H1 (cell line): ENCODE data around the gene NSFL1C. TPM values are rescaled to one million over a fixed set of nuclear protein-coding genes. Genes with fewer than 3 reads are reported as not detected.

Source experiments
- CTCF ChIA-PET: fragments of 300-600 bp; sonication (Branson Sonifier 250); formaldehyde crosslinking; loops from one replicate; lab custom pipeline; 2021; ENCODE audit not compliant: partially characterized antibody; lab: Charles Lee
- POLR2A ChIA-PET: fragments of 300-600 bp; sonication (Branson Sonifier 250); formaldehyde crosslinking; loops from one replicate; lab custom pipeline; 2021; ENCODE audit warnings: inconsistent platforms; ENCODE audit not compliant: partially characterized antibody; lab: Charles Lee
- DNase-seq, 2 experiments: peaks; one replicate each; pipeline versions ENCODE4 v3.0.0 to v3.0.0-alpha.2; 2010 to 2022; ENCODE audit warnings: low spot score in 2 of 2, low read depth in 1 of 2, mixed read lengths in 1 of 2
- FAIRE-seq: peaks from 2 replicates; lab custom pipeline; 2011; peaks lifted over from hg19 to GRCh38; lab: Jason Lieb, UNC
- H2AFZ ChIP-seq: 2 replicates; pipeline ENCODE4 v1.8.1; 2012; ENCODE audit warnings: low read length, inconsistent platforms
- H2AK5ac ChIP-seq: 2 replicates; pipeline ENCODE4 v1.6.1; 2013; ENCODE audit warnings: low read depth, low read length
- H2BK120ac ChIP-seq: replicated peaks from 2 replicates; pipeline ENCODE3; 2013; ENCODE audit warnings: low read depth, low read length, inconsistent platforms
- H2BK12ac ChIP-seq: 2 replicates; pipeline ENCODE4 v1.6.1; 2013; ENCODE audit warnings: low read depth, low read length
- H2BK15ac ChIP-seq: 2 replicates; pipeline ENCODE4 v1.6.1; 2013; ENCODE audit warnings: low read length
- H2BK20ac ChIP-seq: 2 replicates; pipeline ENCODE4 v1.6.1; 2013; ENCODE audit warnings: low read length
- H2BK5ac ChIP-seq: 2 replicates; pipeline ENCODE4 v1.6.1; 2013; ENCODE audit warnings: low read depth, low read length
- H3K14ac ChIP-seq: 2 replicates; pipeline ENCODE4 v1.6.1; 2013; ENCODE audit warnings: inconsistent platforms; ENCODE audit not compliant: insufficient read length
- H3K18ac ChIP-seq: 2 replicates; pipeline ENCODE4 v1.6.1; 2013; ENCODE audit warnings: low read length; ENCODE audit errors: extremely low read depth
- H3K23ac ChIP-seq: 2 replicates; pipeline ENCODE4 v1.6.1; 2013; ENCODE audit warnings: inconsistent platforms; ENCODE audit not compliant: insufficient read length
- H3K23me2 ChIP-seq: 2 replicates; pipeline ENCODE4 v1.6.1; 2013; ENCODE audit warnings: low read depth, low read length
- H3K27ac ChIP-seq: 2 replicates; pipeline ENCODE4 v1.6.1; 2011; ENCODE audit warnings: low read depth, low read length, inconsistent platforms
- H3K27me3 ChIP-seq, 4 experiments: replicated peaks in 1 of 4; 1 replicate in 1 of 4; 2 replicates in 3 of 4; pipeline versions ENCODE4 v1.6.1 to v1.8.1; 2011 to 2013; ENCODE audit warnings: low read length in 3 of 4, mild to moderate bottlenecking in 3 of 4, inconsistent platforms in 2 of 4, mixed read lengths in 2 of 4, moderate library complexity in 1 of 4; ENCODE audit not compliant: control insufficient read depth in 3 of 4, insufficient read depth in 3 of 4; ENCODE audit errors: extremely low read depth in 1 of 4
- H3K36me3 ChIP-seq, 4 experiments: 2 replicates each; pipeline versions ENCODE4 v1.6.1 to v1.8.1; 2011 to 2013; ENCODE audit warnings: mild to moderate bottlenecking in 4 of 4, low read length in 3 of 4, moderate library complexity in 2 of 4, control low read depth in 1 of 4, inconsistent platforms in 1 of 4; ENCODE audit not compliant: insufficient read depth in 4 of 4, control insufficient read depth in 2 of 4
- H3K4ac ChIP-seq: replicated peaks from 2 replicates; pipeline ENCODE3; 2013; ENCODE audit warnings: low read length, low read depth, mixed read lengths, inconsistent platforms; ENCODE audit not compliant: insufficient read length
- H3K4me1 ChIP-seq, 4 experiments: replicated peaks in 1 of 4; 1 replicate in 1 of 4; 2 replicates in 3 of 4; pipeline versions ENCODE4 v1.6.1 to v1.8.1; 2011 to 2013; ENCODE audit warnings: low read length in 3 of 4, inconsistent platforms in 2 of 4, mixed read lengths in 1 of 4; ENCODE audit not compliant: insufficient read depth in 4 of 4, control insufficient read depth in 3 of 4
- H3K4me2 ChIP-seq, 2 experiments: 2 replicates each; pipeline versions ENCODE4 v1.6.1 to v1.8.1; 2011 to 2013; ENCODE audit warnings: low read depth in 2 of 2, low read length in 2 of 2, control low read depth in 1 of 2, inconsistent platforms in 1 of 2, mild to moderate bottlenecking in 1 of 2; ENCODE audit not compliant: insufficient read depth in 1 of 2
- H3K4me3 ChIP-seq, 4 experiments: fragments of 200-600, 300-600 bp in 1 of 4; sonication (generic), shearing (Covaris generic), sonication (Bioruptor Twin) in 1 of 4; 2 replicates each; pipeline versions ENCODE4 v1.5.1 to v1.8.1; 2011 to 2016; ENCODE audit warnings: low read length in 4 of 4, low read depth in 3 of 4, control low read depth in 2 of 4, inconsistent platforms in 2 of 4, mild to moderate bottlenecking in 2 of 4, mixed read lengths in 1 of 4, moderate library complexity in 1 of 4; ENCODE audit not compliant: insufficient read depth in 2 of 4; ENCODE audit errors: extremely low read depth in 1 of 4
- H3K56ac ChIP-seq: replicated peaks from 2 replicates; pipeline ENCODE3; 2013; ENCODE audit warnings: low read depth, mild to moderate bottlenecking, mixed read lengths, low read length, inconsistent platforms; ENCODE audit not compliant: insufficient read length
- H3K79me1 ChIP-seq: 2 replicates; pipeline ENCODE4 v1.6.1; 2013; ENCODE audit warnings: low read depth, low read length, control low read depth
- H3K79me2 ChIP-seq, 2 experiments: 2 replicates each; pipeline versions ENCODE4 v1.6.1 to v1.8.1; 2012 to 2013; ENCODE audit warnings: low read length in 2 of 2, mild to moderate bottlenecking in 2 of 2, inconsistent platforms in 1 of 2; ENCODE audit not compliant: insufficient read depth in 2 of 2, control insufficient read depth in 1 of 2
- H3K9ac ChIP-seq, 4 experiments: replicated peaks in 1 of 4; 1 replicate in 1 of 4; 2 replicates in 3 of 4; pipeline versions ENCODE4 v1.6.1 to v1.8.1; 2011 to 2013; ENCODE audit warnings: low read depth in 3 of 4, low read length in 3 of 4, control low read depth in 2 of 4, mild to moderate bottlenecking in 2 of 4, moderate library complexity in 2 of 4, inconsistent platforms in 1 of 4; ENCODE audit errors: extremely low read depth in 1 of 4
- H3K9me3 ChIP-seq, 2 experiments: 2 replicates each; pipeline versions ENCODE4 v1.6.1 to v1.8.1; 2012 to 2013; ENCODE audit warnings: mild to moderate bottlenecking in 2 of 2, moderate library complexity in 2 of 2, control low read depth in 1 of 2, inconsistent platforms in 1 of 2, low read depth in 1 of 2, low read length in 1 of 2, mixed read lengths in 1 of 2; ENCODE audit not compliant: insufficient read depth in 2 of 2
- H4K20me1 ChIP-seq, 2 experiments: replicated peaks in 1 of 2; 2 replicates each; pipeline versions ENCODE3 to v1.8.1; 2011 to 2013; ENCODE audit warnings: inconsistent platforms in 2 of 2, low read length in 2 of 2, mild to moderate bottlenecking in 1 of 2; ENCODE audit not compliant: insufficient read depth in 2 of 2, control insufficient read depth in 1 of 2
- H4K5ac ChIP-seq: 2 replicates; pipeline ENCODE4 v1.6.1; 2013; ENCODE audit warnings: low read length, low read depth, mixed read lengths, inconsistent platforms; ENCODE audit not compliant: insufficient read length
- H4K8ac ChIP-seq: 2 replicates; pipeline ENCODE4 v1.8.0; 2013; ENCODE audit warnings: mild to moderate bottlenecking, moderate library complexity, low read length, inconsistent platforms; ENCODE audit not compliant: insufficient read depth; ENCODE audit errors: extremely low read depth
- H4K91ac ChIP-seq: replicated peaks from 2 replicates; pipeline ENCODE3; 2013; ENCODE audit warnings: low read length, mixed read lengths, inconsistent platforms; ENCODE audit not compliant: insufficient read length
- BRCA1 ChIP-seq: IDR thresholded peaks from 2 replicates; pipeline ENCODE4 v1.6.1; 2012; ENCODE audit warnings: low read depth, low read length, improper control_type of control experiment
- GABPA ChIP-seq: IDR thresholded peaks from 2 replicates; pipeline ENCODE4 v1.6.1; 2011; ENCODE audit warnings: mild to moderate bottlenecking, low read length, moderate library complexity, borderline replicate concordance; ENCODE audit not compliant: insufficient read depth
- JUN ChIP-seq: IDR thresholded peaks from 2 replicates; pipeline ENCODE4 v1.6.1; 2011; ENCODE audit warnings: low read depth, mild to moderate bottlenecking, improper control_type of control experiment, low read length
- RFX5 ChIP-seq: IDR thresholded peaks from 2 replicates; pipeline ENCODE4 v1.6.1; 2011; ENCODE audit warnings: low read depth, low read length, improper control_type of control experiment, borderline replicate concordance
- TBP ChIP-seq: IDR thresholded peaks from 2 replicates; pipeline ENCODE4 v1.6.1; 2011; ENCODE audit warnings: low read depth, low read length, improper control_type of control experiment
- TCF12 ChIP-seq: IDR thresholded peaks from 2 replicates; pipeline ENCODE4 v1.6.1; 2011; ENCODE audit warnings: low read depth, mild to moderate bottlenecking, low read length
- ZNF274 ChIP-seq: IDR thresholded peaks from 2 replicates; pipeline ENCODE4 v1.7.0; 2012; ENCODE audit warnings: low read length, borderline replicate concordance; ENCODE audit errors: extremely low read depth
- WGBS, 2 experiments: shearing (Covaris generic) in 1 of 2; methylation state at CpG; one replicate each; pipeline versions ENCODE4 v1.1.6 to v1.1.7; 2013 to 2015; ENCODE audit warnings: low lambda C conversion rate in 2 of 2, mixed read lengths in 2 of 2, inconsistent platforms in 1 of 2, low coverage in 1 of 2, missing lambda C conversion rate in 1 of 2; ENCODE audit not compliant: insufficient replicate concordance in 2 of 2, insufficient coverage in 1 of 2, insufficient read length in 1 of 2; ENCODE audit errors: extremely low coverage in 1 of 2, missing lambda C conversion rate in 1 of 2; 5-methylcytosine and 5-hydroxymethylcytosine counted together
- polyA plus RNA-seq, 7 experiments: library from polyadenylated mRNA; depleted of rRNA in 3 of 7; stranded (reverse) in 5 of 7; unstranded in 2 of 7; fragments of >200 nt in 5 of 7; fragments of 200-250 nt in 2 of 7; gene quantifications; 1 replicate in 5 of 7; 2 replicates in 1 of 7; 4 replicates in 1 of 7; pipeline versions ENCODE4 v1.2.1 to v1.2.3, GENCODE V29; 2011 to 2013; ENCODE audit warnings: missing spikeins in 2 of 7, mixed read lengths in 2 of 7
- total RNA-seq: library from RNA; stranded (reverse); fragmentation: NEBNext Ultra II Directional; extraction: Animal tissue kit (Norgen Biotek cat#: 25700); gene quantifications from 2 replicates; pipeline ENCODE4 v1.2.1, GENCODE V29; 2021
- TF ChIP-seq, protein P1 (sequence below): IDR thresholded peaks from 2 replicates; pipeline ENCODE4 v1.6.1; 2012; ENCODE audit warnings: low read length, inconsistent platforms
- TF ChIP-seq, protein P2 (sequence below): IDR thresholded peaks from 2 replicates; pipeline ENCODE4 v1.6.1; 2011; ENCODE audit warnings: low read depth, mild to moderate bottlenecking, low read length; ENCODE audit not compliant: insufficient read depth

The NSFL1C gene
- total and polyA plus RNA-seq, 2 of the 8 experiments (the other 6 are each of a cell fraction or from before 2014, with no cell fraction given): 21.6 to 98.0 TPM

- no peak overlapping the region for H3K4ac ChIP-seq
- TF ChIP-seq BRCA1 (no peak), JUN (no peak), ZNF274 (no peak), RFX5 (no peak), TCF12 (no peak), GABPA (no peak), TBP (no peak)
- TF ChIP-seq, protein P1, sequence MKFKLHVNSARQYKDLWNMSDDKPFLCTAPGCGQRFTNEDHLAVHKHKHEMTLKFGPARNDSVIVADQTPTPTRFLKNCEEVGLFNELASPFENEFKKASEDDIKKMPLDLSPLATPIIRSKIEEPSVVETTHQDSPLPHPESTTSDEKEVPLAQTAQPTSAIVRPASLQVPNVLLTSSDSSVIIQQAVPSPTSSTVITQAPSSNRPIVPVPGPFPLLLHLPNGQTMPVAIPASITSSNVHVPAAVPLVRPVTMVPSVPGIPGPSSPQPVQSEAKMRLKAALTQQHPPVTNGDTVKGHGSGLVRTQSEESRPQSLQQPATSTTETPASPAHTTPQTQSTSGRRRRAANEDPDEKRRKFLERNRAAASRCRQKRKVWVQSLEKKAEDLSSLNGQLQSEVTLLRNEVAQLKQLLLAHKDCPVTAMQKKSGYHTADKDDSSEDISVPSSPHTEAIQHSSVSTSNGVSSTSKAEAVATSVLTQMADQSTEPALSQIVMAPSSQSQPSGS: no peak
- TF ChIP-seq, protein P2, sequence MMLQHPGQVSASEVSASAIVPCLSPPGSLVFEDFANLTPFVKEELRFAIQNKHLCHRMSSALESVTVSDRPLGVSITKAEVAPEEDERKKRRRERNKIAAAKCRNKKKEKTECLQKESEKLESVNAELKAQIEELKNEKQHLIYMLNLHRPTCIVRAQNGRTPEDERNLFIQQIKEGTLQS: no peak
These were observed 31.9 kb downstream of the NSFL1C start for GRCh38 chr20:1434571-1435336.

More at GRCh38 chr20:1434571-1435336, 31.9 kb downstream of the NSFL1C start:
- H2BK5ac ChIP-seq: no peak overlapping the region
- H3K4me3 ChIP-seq: no peak overlapping the region
- H3K9ac ChIP-seq: no peak overlapping the region
- H3K18ac ChIP-seq: no peak overlapping the region
- no peak overlapping the region for H3K23ac ChIP-seq
- H4K5ac ChIP-seq: no peak overlapping the region
- H4K91ac ChIP-seq: no peak overlapping the region
- no peak overlapping the region for H3K56ac ChIP-seq
- WGBS, 2 experiments: 98% methylated on average over 2 of the region's 2 CpGs; no CpG with 5 or more reads in 1 of the 2 experiments
- H2BK20ac ChIP-seq: no peak overlapping the region
- no peaks in the 10 kb centered on the region for H3K79me2 ChIP-seq
- H3K4me2 ChIP-seq: no peak overlapping the region
- no peak overlapping the region for H2BK15ac ChIP-seq
- CTCF ChIA-PET: interaction anchor here (0.6 to 8.4 kb wide), 9 partner anchors 11 to 329 kb away, joined by 3 to 139 read pairs (median 4); no protein-coding TSS in a partner anchor
- no peaks in the 10 kb centered on the region; a peak in 1 of 7 replicates for H3K4me1 ChIP-seq
- DNase-seq (no peak), FAIRE-seq (no peak)
- H4K8ac ChIP-seq: no peak overlapping the region
- H3K36me3 ChIP-seq: peaks cover 0 to 16% (median 0%) of the 10 kb centered on the region in 4 experiments; a peak in 2 of 8 replicates
- H4K20me1 ChIP-seq: no peaks in the 10 kb centered on the region
- POLR2A ChIA-PET: interaction anchor here (0.6 to 2.8 kb wide), 2 partner anchors 8 to 29 kb away, joined by 3 to 13 read pairs; no protein-coding TSS in a partner anchor
- H2AFZ ChIP-seq: no peak overlapping the region
- H2BK120ac ChIP-seq: no peak overlapping the region
- no peaks in the 10 kb centered on the region for H3K79me1 ChIP-seq
- H3K14ac ChIP-seq: no peak overlapping the region
- no peak overlapping the region for H2AK5ac ChIP-seq
- H3K23me2 ChIP-seq: no peaks in the 10 kb centered on the region
- peaks cover 15 to 27% of the 10 kb centered on the region in 2 experiments for H3K9me3 ChIP-seq
- H3K27ac ChIP-seq: no peak overlapping the region
- no peaks in the 10 kb centered on the region for H3K27me3 ChIP-seq
- H2BK12ac ChIP-seq: no peak overlapping the region
